ENCODE results near the gene RPS19.

RPS19 gene

DNA sequence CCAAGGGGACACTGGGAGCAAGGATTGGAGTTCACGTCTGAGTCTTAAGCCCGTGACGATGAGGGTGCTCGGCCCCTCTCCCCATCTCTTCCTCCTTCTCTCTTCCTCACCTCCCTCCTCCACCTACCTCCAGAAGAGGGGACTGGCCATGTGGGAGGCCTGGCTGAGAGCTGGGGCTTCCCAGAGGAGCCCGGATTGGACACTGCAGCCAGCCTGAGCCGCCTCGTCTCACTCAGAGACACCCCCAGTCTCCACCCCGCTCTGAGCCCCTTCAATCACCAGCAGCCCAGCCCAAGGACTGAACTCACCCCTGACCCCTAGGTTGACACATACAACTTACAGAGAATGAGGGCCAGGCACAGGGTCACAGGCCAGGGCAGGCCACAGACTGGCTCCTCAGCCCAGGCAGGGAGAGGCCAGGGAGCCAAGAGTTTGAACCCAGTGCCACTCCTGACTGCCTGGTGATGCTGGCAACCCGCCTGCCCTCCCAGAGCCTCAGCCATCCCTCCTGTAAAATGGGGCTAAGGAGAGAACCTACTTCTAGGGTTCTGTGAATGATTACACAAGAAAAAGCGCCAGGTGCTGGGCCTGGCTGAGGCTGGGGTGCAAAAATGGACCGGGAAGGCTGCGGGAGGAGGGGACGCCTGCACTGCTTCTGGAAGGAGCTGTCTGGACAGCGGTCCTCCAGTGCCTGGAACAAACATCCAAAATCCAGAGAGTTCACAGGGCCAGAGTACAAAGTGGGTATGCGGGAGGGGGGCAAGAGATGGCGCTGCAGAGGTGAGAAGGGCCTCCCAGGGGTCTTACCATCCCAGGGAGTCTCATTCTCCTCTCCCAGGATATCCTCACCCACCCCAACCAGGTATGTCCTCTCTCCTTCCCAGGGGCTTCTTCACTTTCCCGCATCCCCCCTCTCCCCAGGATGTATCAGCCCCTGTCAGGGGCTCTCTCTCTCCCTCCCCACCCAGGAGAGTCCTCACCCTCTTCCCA lies 18.2 kb downstream of the RPS19 start:
- DNase-seq (ENCODE audit: low spot score) = no peak

DNA sequence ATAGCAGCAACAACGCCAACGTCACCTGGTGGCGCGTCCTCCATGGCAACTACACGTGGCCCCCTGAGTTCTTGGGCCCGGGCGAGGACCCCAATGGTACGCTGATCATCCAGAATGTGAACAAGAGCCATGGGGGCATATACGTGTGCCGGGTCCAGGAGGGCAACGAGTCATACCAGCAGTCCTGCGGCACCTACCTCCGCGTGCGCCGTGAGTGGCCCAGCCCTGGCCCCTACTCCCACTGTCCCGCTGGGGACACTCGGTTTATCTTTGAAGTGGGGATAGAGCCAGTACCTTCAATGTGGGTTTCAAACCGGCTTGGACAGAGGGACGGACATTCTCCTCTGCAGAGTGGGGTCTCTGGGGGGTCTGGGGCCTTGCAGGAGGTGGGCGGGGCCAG lies 19.0 kb downstream of the RPS19 start:
- no peak for DNase-seq (ENCODE audit: low spot score)

DNA sequence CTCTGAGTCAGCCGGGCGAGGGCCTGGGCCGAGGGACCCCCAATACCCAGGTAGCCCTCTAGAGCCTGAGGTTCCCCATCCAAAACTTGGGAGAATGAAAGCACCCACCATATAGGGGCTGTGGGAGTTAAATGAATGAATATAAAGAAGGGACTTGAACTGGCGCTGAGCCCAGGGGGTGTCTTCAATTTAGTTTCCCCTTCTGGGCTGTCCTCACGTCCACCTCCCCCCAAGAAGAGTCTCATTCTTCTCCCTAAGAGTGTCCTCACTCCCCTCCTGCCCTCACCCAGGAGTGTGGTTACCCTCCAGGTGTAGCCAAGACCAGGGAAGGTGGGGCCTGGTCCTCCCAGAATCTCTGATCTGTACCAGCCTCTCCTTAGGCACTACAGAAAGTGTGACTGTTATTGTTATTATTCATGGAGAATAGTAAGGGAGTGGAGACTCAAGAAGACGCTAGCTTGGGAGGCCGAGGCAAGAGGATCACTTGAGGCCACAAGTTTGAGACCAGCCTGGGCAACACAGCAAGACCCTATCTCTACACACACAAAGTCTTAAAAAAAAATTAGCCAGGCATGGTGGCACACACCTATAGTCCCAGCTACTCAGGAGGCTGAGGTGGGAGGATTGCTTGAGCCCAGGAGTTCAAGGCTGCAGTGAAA lies 19.7 kb downstream of the RPS19 start:
- DNase-seq (ENCODE audit: low spot score) = no peak

DNA sequence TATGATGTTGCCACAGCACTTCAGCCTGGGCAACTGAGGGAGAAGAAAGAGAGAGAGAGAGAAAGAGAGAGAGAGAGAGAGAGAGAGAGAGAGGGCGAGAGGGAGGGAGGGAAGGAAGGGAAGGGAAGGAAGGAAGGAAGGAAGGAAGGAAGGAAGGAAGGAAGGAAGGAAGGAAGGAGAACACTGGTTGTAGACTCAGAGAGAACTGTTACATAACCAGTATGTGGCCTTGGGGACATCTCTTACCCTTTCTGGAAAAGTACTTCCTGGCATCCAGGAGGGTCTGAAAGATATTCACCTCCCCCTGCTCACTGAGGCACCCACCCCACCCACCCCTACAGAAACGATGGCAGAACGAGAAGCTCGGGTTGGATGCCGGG lies 20.3 kb downstream of the RPS19 start:
- no peak for DNase-seq (ENCODE audit: low spot score)

DNA sequence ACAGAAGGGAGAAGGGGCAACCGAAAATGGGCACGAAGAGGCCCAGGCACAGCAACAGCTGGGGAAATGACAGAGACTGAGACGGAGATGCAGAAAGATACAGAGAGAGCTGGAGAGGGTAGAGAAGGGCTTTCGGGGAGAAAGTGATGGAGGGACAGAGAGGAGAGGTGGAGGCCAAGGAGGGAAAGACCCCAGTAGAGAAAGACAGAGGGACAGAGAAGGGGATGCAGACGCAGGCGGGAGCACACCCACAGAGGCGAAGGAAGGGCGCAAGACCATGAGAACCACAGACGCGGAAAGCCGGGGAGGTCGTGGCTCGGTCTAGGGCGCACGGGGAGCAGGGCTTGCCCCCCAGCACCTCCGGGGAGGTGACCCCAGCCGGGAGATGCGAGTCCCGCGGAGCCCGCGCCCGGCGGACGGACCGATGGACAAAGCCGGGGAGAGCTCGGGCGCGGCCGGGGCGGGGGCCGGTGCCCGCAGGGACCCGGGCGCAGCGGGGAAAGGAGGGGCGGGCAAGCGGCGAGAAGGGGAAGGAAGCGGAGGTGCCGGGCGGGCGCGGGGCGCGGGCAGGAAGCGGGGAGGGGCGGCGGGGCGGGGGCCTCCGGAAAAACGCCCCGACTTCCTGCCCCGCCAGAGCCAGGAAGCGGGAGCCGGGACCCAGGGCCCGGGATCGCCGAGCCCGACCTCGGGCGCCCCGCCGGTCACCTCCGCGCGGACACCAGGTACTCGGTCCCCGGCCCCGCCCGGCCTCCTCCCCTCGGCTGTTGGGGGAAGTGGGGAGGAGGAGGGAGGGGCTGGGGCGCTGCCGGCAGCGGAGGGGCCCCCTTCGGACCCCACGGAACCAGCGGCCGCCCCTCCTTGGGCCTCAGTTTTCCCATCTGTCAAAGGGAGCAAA lies 22.8 kb downstream of the RPS19 start, which contains the start of gene ARHGEF1:
ARHGEF1 (plus strand) TSS at position 617 of the 895 bp plus-strand sequence. CDS start 4,899 bp downstream, outside the sequence.
- DNase-seq (ENCODE audit: low spot score) = no peak

DNA sequence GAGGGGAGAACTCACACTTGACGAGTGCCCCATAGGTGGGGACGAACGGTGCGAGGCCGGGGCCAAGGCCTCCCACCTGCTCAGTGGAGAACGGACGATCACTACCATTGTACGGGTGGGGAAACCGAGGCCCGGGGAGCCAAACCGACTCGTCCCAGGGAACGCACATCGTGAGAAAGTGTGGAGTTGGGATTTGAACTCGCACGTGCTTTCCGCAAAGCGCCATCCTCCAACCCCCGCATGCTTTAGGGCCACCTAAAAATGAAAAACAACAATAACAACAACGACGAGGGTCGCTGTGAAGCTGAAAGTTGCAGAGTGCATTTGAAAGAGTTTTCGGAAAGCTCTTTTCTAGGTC lies 23.4 kb downstream of the RPS19 start:
- no peak for DNase-seq (ENCODE audit: low spot score)

DNA sequence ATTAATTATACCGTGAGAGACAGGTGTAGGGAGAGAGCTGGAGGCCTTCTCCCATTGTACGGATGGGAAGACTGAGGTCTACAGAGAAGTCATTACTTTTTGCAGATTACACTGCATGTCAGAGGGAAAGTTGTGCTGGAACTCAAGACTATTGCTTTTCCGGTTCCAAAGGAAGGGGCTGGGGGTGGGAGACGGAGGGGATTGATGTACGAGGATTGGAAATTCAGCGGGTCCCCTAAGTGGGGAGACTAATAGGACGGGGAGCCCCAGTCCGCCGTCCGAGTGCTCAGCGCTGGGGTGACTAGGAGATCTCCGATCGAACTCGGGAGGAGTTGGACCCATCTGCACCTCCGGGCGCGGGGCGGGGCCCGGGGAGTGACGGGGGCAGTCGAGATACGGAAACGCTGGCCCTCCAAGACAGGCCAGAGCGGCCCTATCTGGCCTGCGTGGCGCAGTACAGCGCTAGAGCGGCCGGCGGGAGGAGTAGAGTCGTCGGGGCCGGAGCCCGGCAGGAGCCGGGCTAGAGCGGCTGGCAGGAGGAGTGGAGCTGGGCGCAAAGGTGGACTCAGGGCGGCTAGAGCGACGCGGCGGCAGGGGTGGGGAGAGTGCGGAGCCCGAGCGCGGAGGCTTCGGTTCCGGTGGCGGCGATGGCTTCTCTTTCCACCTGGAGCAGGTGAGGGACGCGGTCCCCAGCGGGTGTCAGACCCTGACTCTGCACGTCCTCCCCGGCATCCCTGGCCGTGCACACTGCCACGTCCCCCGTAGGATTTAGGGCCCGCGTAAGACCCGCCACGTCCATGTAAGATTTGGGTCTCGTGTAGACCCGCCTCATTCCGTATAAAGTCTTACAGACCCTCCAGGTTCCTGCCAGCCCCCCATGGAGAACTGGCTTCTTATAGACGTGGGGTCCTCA lies 24.0 kb downstream of the RPS19 start:
- DNase-seq (ENCODE audit: low spot score) = peak; percentile 94

DNA sequence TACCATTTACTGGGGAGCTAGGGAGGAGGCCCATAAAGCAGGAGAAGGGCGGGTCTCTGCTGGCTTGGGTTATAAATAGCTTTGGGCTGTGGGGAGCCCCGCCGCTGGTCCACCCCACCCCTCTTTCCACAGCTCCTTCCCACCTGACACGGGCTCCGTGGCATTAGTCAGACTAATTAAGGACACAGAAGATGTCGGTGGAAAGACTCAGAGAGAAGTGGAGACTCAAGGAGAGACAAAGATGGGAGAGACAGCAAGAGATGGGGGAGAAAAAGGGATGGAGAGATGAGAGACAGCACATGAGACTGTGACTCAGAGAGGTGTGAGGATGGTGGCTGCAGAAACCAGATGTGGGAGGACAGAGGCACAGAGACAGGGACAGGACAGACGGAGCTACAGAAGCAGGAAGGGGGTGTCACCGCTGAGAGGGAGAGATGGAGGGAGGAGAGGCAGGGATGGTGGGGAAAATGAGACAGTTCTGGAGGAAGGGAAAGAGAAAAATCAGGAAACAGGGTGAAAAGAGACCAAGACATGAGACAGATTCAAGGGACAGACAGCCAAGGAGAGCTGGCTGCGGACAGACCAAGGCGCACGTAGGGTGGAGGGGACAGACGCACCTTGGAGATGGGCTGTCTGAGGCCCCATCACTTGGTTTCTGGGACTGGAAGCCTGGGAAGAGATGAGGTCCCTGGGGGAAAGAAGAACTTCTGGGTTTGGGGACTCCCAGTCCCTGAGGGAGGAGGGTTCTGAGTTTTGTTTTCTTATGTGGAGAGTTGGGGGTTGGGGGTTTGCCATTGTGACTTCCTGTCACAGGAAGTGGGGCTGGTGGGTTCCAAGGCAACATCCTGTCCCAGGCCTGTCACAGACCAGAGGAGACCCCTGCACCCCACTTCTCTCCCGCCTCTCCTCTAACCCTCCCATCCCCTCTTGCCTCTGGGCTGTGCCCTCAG lies 27.0 kb downstream of the RPS19 start:
- no peak for DNase-seq (ENCODE audit: low spot score)

DNA sequence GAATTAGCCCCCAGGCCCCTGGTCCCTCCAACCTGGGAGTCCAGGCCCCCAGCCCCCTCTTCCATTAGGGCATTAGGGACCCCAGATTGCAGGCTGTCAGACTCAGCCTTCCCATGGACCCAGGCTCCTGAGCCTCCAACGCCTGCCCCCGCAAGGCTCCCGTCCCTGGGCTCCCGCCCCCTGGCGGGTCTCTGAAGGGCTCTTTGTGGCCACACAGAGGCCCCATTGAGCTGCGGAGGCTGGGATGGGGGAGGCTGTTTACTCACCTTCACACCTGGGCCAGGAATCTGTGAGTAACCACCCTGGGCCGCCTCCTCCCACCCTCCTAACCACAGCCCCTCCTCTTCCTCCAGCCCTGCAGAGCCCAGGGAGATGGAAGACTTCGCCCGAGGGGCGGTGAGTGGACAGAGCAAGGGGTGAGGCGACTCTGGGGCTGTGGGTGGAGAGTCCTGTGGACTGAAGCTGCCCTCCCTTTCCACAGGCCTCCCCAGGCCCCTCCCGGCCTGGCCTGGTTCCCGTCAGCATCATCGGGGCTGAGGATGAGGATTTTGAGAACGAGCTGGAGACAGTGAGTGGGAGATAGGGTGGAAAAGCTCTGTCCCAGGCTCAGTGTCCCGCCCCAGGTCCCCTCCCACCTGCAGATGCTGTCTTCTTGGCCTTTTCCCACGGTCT lies 27.8 kb downstream of the RPS19 start:
- no peak for DNase-seq (ENCODE audit: low spot score)

DNA sequence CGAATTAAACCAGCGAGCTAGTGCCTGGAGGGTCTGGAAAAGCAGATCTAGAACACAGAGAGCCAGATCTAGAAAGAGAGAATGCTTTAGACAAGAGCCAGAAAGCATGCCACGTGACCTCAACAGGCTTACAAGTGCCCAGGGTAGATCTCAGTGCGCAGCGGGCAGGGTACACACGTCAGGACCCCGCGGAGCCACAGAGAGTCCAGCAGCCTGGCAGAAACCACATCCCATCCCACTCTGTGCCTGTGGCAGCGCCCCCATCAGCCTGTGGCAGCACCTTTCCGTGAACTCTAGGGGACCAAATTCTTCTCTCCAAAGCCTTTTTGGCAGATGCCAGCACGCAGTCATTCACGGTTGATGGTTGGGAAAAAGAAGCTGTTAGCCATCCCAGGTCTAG lies 28.9 kb downstream of the RPS19 start:
- DNase-seq (ENCODE audit: low spot score) = no peak

DNA sequence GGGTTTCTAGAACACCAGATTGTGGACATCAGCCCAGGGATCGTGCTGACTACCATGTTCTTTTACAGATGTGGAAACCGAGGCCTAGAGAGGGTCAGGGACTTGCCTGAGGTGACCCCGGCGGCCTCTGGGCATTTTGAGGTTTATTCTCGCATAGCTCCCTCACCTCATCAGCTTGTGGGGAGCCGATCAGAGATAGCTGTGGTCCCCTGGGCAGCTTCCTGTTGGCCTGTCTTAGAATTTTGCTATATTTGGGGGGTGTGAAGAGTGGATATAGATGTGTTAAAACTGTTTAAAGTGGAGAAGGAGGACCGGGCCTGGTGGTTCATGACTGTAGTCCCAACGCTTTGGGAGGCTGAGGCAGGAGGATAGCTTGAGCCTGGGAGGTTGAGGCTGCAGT lies 29.8 kb downstream of the RPS19 start:
- DNase-seq (ENCODE audit: low spot score) = no peak

DNA sequence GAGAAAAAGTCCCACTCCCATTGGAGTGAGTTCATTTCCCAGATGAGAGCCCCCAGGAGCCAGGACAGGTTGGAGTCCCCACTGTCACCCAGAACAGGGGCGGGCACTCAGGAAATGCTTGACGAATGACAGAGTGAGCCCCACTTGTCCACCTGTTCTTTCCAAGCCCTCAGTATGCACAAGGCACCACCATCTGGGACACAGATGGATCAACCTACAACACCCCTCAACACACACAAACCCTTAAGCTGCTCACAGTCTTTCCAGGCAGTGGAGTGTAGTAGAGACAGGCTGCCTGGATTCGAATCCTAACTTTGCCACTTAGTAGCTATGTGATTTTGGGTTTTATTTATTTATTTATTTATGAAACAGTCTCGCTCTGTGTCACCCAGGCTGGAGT lies 30.9 kb downstream of the RPS19 start:
- no peak for DNase-seq (ENCODE audit: low spot score)

DNA sequence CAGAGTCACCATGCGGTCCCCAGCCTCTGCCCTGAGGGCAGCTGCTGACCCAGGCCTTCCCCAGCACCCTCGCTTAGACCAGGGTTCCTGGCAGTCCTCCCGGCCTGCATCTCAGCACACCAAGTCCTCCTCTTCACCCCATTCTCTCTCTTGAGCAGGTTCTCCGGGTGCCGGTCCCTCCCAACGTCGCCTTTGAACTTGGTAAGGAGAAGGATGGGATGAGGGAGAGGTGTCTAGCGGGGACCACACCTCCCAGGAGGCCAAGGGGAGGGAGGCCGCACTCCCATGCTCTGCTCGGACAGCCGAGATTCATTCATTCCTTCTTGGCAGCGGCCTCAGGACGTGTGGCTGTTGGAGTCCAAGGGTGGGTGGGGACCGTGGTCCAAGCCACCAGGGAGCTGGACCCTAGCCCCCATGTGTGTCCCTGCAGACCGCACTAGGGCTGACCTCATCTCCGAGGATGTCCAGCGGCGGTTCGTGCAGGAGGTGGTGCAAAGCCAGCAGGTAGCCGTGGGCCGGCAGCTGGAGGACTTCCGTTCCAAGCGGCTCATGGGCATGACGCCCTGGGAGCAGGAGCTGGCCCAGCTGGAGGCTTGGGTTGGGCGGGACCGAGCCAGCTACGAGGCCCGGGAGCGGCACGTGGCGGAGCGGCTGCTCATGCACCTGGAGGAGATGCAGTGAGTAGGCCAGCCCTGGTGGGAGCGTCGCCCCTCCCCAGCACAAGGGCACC lies 32.3 kb downstream of the RPS19 start:
- no peak for DNase-seq (ENCODE audit: low spot score)

DNA sequence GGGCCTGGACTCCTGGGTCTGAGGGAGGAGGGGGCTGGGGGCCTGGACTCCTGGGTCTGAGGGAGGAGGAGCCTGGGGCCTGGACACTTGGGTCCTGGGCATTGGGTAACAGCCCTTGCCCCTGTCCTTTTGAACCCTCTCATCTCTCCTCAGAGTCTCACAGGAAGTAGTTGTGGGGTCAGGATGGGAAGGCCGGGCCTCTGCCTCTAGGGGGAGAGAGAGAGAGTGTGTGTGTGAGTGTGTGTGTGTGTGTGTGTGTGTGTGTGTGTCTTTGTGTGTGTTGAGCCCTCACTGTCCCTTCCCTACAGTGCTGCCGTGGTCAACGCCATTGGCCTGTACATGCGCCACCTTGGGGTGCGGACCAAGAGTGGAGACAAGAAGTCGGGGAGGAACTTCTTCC lies 33.8 kb downstream of the RPS19 start:
- no peak for DNase-seq (ENCODE audit: low spot score)

DNA sequence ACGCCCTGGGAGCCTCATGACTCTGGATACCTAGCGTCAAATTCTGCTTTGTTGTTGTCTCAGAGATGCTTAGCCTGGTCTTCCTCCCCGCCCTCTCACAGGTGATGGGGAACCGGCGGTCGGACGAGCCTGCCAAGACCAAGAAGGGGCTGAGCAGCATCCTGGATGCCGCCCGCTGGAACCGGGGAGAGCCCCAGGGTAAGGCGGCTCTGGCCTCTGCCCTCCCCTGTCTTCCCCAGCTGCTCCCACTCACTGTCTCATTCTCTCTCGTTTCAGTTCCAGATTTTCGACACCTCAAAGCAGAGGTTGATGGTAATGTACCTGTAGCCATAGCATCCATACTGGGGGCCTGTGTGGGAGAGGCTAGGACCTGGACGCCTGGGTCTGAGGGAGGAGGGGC lies 34.3 kb downstream of the RPS19 start:
- no peak for DNase-seq (ENCODE audit: low spot score)

DNA sequence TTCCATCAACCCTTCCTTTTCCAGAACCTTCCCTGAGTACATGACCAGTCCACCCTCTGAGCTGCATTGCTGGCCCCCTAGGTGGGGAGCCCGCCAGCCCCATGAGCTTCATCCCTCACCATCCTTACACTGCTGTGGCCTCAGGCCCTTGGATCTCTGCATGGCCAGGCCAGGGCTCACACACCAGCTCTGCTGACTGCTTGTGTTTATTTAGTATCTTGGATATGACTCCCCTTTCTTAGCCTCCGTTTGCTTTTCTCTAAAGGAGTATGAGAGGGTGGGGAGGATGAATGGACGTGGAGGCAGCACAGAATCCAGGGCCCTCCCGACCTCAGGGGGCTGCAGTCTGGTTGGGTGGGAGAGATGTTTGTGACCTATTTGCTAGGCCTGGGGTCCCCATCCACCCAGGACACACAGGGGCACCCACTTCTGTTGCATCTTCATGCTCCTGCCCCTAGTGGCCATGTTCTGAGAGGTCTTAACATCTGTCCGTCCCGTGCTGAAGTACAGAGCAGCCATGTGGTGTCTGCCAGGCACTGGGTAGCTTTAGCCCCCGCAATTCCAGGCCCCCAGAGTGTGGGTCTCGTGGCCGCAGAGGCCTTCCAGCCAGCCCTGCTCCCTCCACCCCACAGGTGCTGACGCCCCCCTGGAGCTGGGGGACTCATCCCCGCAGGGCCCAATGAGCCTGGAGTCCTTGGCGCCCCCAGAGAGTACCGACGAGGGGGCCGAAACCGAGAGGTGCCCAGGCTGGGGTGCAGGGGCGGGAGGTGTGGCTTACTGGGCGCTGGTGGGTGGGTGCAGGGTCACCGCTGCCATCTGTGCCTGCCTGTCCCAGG lies 35.9 kb downstream of the RPS19 start:
- no peak for DNase-seq (ENCODE audit: low spot score)

DNA sequence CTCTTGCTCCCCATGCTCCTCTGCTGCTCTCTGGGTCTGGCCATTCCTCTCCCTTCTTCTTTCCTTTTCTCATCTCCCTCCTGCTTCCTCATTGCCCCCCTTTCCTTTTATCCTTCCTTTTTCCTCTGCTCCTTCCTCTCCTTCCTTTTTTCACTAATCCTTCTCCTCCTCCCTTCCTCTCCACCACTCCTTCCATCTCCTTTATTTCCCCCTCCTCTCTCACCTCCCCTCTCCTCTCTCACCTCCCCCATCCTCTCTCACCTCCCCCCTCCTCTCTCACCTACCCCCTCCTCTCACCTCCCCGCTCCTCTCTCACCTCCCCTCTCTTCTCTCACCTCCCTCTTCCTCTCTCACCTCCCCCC lies 36.5 kb downstream of the RPS19 start:
- DNase-seq (ENCODE audit: low spot score) = no peak

DNA sequence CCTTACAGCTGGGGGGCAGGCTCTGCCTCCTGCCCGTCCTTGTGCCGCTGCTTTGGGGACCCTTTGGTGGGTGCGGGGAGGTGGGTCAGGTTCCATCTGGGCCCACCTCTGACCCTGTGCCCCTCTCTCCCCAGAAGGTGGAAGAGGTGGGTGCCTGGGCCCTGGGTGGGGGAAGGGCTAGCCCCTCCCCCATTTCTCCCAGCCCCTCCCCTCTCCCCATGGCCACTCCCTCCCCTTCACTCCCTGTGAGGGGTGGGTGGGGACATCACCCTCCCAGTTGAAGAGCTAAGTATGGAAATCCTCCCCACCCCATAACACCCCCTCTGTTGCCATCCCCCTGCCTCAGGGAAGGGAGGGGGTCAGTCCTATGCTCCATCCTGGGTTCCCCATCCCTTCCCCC lies 37.1 kb downstream of the RPS19 start:
- no peak for DNase-seq (ENCODE audit: low spot score)

All from SK-N-DZ (cell line).